ENCODE measurements around the gene MATN4. TPM values are rescaled to one million over a fixed set of nuclear protein-coding genes. Genes with fewer than 3 reads are reported as not detected.

The MATN4 gene
- total and polyA plus RNA-seq, 2 of the 13 experiments (the other 11 are each of a cell fraction or from before 2014, with no cell fraction given): not detected

DNA sequence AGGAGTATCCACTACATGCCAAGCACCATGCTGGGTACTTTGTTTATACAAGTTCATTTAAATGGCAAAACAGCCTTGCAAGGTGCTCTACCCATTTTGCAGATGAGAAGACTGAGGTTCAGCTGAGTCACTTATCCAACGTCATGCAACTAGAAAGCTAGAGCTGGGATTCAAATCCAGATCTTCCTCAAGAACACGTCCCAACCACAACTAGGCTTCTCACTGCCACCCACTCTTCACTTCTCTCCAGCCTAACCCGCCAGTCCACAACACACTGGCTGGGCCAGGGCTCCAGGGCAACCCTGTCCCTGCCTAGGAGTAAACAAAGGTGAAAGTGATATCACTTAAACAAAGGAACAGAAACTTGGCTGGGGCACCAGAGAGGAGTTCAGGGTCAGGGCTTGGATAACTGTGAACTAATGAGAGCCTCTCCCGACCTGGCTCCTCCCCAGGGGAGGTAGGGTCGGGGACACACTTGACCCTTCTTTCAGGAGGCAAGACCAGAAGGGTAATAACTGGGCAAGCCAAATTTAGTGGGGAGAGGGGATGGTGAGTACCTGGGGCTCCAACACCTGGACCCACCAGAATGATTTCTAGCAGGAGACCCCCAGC is 32.2 kb upstream of the MATN4 start (continued):
- TF ChIP-seq TARDBP (CRISPR knock-in tag; IDR thresholded peaks at IDR 0.05) (peak; percentile 73; the same call in 1 of the 2 replicates), ZNF331 (CRISPR knock-in tag; IDR thresholded peaks at IDR 0.05) (0 out of 2 replicates have a peak, but pooled peaks have one; percentile 54), TGIF2 (CRISPR knock-in tag; IDR thresholded peaks at IDR 0.05) (peak; percentile 66; the same call in 1 of the 2 replicates), ZNF768 (CRISPR knock-in tag; IDR thresholded peaks at IDR 0.05) (peak; percentile 44; the same call in 1 of the 2 replicates), RARA (CRISPR knock-in tag; IDR thresholded peaks at IDR 0.05) (peak; percentile 99), ZNF12 (CRISPR knock-in tag; IDR thresholded peaks at IDR 0.05) (0 out of 2 replicates have a peak, but pooled peaks have one; percentile 20), RFX3 (CRISPR knock-in tag; IDR thresholded peaks at IDR 0.05) (peak; percentile 50; the same call in 1 of the 2 replicates), RBM22 (optimal IDR thresholded peaks at IDR 0.05; ENCODE audit: low read length) (peak; percentile 30), ADNP (CRISPR knock-in tag; IDR thresholded peaks at IDR 0.05) (peak; percentile 99), RNF2 (conservative IDR thresholded peaks at IDR 0.05; ENCODE audit: low read depth) (no peak), PHF21A (CRISPR knock-in tag; IDR thresholded peaks at IDR 0.05) (peak; percentile 87), NR2F2 (IDR thresholded peaks at IDR 0.05; ENCODE audit: borderline replicate concordance, low read depth) (peak; percentile 89), MAFF (IDR thresholded peaks at IDR 0.05; ENCODE audit: low read depth, low read length) (0 out of 2 replicates have a peak, but pooled peaks have one; percentile 20), MEF2D (CRISPR knock-in tag; IDR thresholded peaks at IDR 0.05) (peak; percentile 66; the same call in 1 of the 2 replicates), SCMH1 (CRISPR knock-in tag; IDR thresholded peaks at IDR 0.05; ENCODE audit: borderline replicate concordance) (no peak), MEIS1 (CRISPR knock-in tag; IDR thresholded peaks at IDR 0.05; ENCODE audit: borderline replicate concordance) (peak; percentile 46; the same call in 1 of the 2 replicates)
- TF ChIP-seq, protein P1, sequence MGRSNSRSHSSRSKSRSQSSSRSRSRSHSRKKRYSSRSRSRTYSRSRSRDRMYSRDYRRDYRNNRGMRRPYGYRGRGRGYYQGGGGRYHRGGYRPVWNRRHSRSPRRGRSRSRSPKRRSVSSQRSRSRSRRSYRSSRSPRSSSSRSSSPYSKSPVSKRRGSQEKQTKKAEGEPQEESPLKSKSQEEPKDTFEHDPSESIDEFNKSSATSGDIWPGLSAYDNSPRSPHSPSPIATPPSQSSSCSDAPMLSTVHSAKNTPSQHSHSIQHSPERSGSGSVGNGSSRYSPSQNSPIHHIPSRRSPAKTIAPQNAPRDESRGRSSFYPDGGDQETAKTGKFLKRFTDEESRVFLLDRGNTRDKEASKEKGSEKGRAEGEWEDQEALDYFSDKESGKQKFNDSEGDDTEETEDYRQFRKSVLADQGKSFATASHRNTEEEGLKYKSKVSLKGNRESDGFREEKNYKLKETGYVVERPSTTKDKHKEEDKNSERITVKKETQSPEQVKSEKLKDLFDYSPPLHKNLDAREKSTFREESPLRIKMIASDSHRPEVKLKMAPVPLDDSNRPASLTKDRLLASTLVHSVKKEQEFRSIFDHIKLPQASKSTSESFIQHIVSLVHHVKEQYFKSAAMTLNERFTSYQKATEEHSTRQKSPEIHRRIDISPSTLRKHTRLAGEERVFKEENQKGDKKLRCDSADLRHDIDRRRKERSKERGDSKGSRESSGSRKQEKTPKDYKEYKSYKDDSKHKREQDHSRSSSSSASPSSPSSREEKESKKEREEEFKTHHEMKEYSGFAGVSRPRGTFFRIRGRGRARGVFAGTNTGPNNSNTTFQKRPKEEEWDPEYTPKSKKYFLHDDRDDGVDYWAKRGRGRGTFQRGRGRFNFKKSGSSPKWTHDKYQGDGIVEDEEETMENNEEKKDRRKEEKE (IDR thresholded peaks at IDR 0.05): no peak
- TF ChIP-seq, protein P2, sequence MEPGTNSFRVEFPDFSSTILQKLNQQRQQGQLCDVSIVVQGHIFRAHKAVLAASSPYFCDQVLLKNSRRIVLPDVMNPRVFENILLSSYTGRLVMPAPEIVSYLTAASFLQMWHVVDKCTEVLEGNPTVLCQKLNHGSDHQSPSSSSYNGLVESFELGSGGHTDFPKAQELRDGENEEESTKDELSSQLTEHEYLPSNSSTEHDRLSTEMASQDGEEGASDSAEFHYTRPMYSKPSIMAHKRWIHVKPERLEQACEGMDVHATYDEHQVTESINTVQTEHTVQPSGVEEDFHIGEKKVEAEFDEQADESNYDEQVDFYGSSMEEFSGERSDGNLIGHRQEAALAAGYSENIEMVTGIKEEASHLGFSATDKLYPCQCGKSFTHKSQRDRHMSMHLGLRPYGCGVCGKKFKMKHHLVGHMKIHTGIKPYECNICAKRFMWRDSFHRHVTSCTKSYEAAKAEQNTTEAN (CRISPR knock-in tag; conservative IDR thresholded peaks at IDR 0.05): 0 out of 2 replicates have a peak, but pooled peaks have one; percentile 27
- TF ChIP-seq, protein P3, sequence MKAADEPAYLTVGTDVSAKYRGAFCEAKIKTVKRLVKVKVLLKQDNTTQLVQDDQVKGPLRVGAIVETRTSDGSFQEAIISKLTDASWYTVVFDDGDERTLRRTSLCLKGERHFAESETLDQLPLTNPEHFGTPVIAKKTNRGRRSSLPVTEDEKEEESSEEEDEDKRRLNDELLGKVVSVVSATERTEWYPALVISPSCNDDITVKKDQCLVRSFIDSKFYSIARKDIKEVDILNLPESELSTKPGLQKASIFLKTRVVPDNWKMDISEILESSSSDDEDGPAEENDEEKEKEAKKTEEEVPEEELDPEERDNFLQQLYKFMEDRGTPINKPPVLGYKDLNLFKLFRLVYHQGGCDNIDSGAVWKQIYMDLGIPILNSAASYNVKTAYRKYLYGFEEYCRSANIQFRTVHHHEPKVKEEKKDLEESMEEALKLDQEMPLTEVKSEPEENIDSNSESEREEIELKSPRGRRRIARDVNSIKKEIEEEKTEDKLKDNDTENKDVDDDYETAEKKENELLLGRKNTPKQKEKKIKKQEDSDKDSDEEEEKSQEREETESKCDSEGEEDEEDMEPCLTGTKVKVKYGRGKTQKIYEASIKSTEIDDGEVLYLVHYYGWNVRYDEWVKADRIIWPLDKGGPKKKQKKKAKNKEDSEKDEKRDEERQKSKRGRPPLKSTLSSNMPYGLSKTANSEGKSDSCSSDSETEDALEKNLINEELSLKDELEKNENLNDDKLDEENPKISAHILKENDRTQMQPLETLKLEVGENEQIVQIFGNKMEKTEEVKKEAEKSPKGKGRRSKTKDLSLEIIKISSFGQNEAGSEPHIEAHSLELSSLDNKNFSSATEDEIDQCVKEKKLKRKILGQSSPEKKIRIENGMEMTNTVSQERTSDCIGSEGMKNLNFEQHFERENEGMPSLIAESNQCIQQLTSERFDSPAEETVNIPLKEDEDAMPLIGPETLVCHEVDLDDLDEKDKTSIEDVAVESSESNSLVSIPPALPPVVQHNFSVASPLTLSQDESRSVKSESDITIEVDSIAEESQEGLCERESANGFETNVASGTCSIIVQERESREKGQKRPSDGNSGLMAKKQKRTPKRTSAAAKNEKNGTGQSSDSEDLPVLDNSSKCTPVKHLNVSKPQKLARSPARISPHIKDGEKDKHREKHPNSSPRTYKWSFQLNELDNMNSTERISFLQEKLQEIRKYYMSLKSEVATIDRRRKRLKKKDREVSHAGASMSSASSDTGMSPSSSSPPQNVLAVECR (CRISPR knock-in tag; IDR thresholded peaks at IDR 0.05; ENCODE audit: borderline replicate concordance): no peak
- TF ChIP-seq, protein P4, sequence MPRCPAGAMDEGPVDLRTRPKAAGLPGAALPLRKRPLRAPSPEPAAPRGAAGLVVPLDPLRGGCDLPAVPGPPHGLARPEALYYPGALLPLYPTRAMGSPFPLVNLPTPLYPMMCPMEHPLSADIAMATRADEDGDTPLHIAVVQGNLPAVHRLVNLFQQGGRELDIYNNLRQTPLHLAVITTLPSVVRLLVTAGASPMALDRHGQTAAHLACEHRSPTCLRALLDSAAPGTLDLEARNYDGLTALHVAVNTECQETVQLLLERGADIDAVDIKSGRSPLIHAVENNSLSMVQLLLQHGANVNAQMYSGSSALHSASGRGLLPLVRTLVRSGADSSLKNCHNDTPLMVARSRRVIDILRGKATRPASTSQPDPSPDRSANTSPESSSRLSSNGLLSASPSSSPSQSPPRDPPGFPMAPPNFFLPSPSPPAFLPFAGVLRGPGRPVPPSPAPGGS (CRISPR knock-in tag; IDR thresholded peaks at IDR 0.05): 0 out of 2 replicates have a peak, but pooled peaks have one; percentile 18
